ENCODE results near the gene ATRIP. TPM values are rescaled to one million over a fixed set of nuclear protein-coding genes. Genes with fewer than 3 reads are reported as not detected.

The ATRIP gene
- total RNA-seq, 4 donors from 2014 or later, result 5.3 to 11.5 (median 7.5) TPM

DNA sequence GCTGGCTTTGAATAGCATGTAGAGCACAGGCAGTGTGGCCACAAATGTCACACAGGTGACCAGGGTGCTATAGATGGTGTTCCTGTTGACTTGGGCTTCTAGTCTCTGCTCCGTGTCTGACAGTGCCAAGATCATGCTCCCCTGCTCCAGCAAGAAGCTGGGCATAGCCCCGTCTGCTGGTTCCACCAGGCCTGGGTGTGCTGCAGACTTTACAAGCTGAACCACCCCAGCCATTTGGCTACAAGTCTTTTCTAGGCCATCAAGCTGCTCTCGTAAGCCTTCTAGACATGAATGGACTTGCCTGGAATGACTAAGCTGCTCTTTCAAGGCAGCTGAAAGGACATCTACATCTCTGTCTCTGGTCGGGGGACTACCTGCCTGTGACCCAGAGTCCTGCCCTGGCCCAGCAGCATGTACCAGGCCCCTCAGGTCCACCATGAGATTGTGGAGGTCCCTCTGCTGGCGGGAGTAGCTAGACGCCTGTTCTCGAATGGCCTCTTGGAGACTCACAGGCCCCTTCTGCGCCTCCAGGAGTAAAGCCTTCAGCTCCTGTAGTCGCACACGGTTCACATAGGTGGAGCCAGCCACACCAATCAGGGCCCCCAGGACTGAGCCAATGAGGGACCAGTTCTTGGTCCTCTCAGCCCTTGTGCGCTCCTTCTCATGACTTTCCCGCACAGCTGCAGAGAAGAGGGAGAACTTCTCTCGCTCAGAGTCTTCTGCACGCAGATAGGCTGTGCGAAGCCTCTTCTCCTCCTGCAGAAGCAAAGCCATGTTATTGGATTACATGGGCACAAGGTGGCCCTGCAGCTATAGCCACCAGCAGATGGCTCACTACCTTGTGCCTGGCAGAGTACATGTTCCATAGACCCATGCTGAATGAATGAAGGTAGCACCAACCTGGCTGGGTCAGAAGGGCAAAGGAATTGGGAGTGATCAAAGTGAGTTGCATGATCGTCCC, 13.8 kb upstream of the ATRIP start:
- intact Hi-C loops (cut with DNase I; ENCODE audit: low total_unique reads), result no loop called here
- Histone ChIP-seq H3K27me3 (no peaks in the 10 kb centered on the region), H3K36me3 (no peaks in the 10 kb centered on the region), H3K4me3 (no peak overlapping the region), H3K4me1 (peaks cover 3 to 5% of the 10 kb centered on the region in 2 donors), H3K27ac (peak overlapping the region in 1 of 2 donors; percentile 5), H3K9me3 (no peaks in the 10 kb centered on the region)
- peak in 1 of 2 donors; percentile 12 for DNase-seq
- TF ChIP-seq POLR2A (IDR thresholded peaks at IDR 0.05), result no peak
- TF ChIP-seq, protein P1, sequence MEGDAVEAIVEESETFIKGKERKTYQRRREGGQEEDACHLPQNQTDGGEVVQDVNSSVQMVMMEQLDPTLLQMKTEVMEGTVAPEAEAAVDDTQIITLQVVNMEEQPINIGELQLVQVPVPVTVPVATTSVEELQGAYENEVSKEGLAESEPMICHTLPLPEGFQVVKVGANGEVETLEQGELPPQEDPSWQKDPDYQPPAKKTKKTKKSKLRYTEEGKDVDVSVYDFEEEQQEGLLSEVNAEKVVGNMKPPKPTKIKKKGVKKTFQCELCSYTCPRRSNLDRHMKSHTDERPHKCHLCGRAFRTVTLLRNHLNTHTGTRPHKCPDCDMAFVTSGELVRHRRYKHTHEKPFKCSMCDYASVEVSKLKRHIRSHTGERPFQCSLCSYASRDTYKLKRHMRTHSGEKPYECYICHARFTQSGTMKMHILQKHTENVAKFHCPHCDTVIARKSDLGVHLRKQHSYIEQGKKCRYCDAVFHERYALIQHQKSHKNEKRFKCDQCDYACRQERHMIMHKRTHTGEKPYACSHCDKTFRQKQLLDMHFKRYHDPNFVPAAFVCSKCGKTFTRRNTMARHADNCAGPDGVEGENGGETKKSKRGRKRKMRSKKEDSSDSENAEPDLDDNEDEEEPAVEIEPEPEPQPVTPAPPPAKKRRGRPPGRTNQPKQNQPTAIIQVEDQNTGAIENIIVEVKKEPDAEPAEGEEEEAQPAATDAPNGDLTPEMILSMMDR (IDR thresholded peaks at IDR 0.05), result no peak

DNA sequence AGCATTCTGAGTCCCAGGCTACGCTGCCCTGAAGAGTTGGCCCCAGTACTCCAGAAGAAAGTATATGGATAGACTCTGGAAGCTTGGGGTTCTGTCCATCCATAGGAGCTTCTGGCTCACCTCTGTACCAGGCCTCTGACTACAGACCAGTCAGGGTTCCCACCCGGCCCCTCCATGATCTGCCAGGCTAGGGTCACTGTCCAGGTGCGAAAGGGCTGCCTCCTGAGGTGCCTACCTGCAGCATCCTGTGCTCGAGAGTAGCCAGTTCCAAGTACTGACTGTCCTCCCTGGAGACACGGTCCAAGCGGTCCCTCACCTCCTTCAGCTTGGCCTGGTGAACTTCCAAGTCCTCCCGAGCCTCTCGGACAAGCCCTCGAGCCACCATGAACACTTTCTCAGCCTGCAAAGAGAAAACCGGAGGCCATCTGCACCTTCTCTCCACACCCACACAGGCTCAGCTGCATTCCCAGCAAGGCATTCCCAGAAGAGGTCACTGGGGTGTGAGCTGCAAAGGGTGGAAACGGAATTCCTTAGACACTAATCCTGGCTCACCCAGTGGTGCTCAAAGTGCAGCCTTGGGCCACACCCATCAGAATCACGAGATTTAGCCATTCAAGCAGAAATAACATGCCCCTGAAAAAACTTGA, 12.9 kb upstream of the ATRIP start:
- Histone ChIP-seq H3K9me3 (no peaks in the 10 kb centered on the region), H3K27ac (peak overlapping the region; percentile 28 to 58), H3K27me3 (no peaks in the 10 kb centered on the region), H3K4me3 (no peak overlapping the region), H3K4me1 (peaks cover 0 to 5% of the 10 kb centered on the region in 2 donors), H3K36me3 (no peaks in the 10 kb centered on the region)
- TF ChIP-seq POLR2A (IDR thresholded peaks at IDR 0.05), result no peak
- TF ChIP-seq, protein P1 (IDR thresholded peaks at IDR 0.05), result no peak
- intact Hi-C loops (cut with DNase I; ENCODE audit: low total_unique reads), result no loop called here
- peak in 1 of 2 donors; percentile 28 for DNase-seq

DNA sequence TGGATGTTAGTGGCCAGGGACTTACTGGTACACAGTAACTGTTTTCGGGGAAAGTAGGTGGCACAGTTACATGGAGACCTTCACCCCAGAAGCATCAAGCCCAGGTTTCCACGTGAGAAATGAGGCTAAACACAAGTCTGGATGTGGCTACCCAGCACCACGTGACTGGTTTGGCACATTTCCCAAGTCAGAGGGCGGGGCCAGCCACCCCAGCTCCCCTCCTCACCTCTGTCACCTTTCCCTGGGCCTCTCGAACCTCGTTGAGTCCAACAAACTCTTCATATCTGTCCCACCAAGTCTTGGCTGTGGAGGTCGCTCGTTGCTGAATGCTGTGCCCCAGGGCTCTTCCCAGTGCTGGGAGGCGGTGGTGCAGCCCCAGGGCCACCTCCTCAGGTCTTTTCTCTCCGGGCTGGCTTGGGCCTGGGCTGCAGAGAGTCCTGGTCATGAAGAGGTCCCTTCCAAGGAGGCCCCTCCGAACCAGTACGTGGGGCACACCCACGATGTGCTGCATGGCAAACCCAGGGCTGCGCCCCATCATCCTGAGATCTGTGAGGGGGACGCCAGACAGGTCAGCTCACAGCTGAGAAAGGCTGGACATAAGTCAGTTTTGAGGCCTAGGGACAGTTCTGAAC, 11.8 kb upstream of the ATRIP start:
- no peak for TF ChIP-seq POLR2A (IDR thresholded peaks at IDR 0.05)
- TF ChIP-seq, protein P1 (IDR thresholded peaks at IDR 0.05), result no peak
- Histone ChIP-seq H3K4me1 (peaks cover 0 to 5% of the 10 kb centered on the region in 2 donors), H3K27ac (peak overlapping the region; percentile 58 to 63), H3K27me3 (no peaks in the 10 kb centered on the region), H3K4me3 (no peak overlapping the region), H3K9me3 (no peaks in the 10 kb centered on the region), H3K36me3 (no peaks in the 10 kb centered on the region)
- intact Hi-C loops (cut with DNase I; ENCODE audit: low total_unique reads), result loop anchor here (5.0 kb wide), 1 partner anchor 37 kb away; no protein-coding TSS in a partner anchor
- peak in 1 of 2 donors; percentile 20 for DNase-seq

DNA sequence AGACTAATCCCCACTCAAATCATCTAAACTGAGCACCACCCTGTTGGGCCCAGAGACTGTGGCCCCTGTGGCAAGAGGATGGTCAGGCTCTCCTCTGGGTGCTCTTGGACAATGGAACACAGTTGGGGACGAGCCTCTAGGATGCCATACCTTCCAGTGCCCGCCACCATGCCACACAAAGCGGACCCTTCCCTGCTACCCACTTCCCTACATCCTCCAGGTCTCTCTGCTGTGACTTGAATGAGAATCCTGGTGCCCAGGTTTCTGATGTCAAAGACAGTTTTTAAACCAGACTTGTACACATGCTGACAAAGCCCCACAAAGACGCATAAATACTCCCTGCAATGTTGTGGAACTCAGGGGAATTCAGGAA, 11.3 kb upstream of the ATRIP start:
- no peak overlapping the region for H3K4me3 ChIP-seq
- intact Hi-C loops (cut with DNase I; ENCODE audit: low total_unique reads), result loop anchor here (5.0 kb wide), 1 partner anchor 38 kb away; no protein-coding TSS in a partner anchor
- no peaks in the 10 kb centered on the region for H3K36me3 ChIP-seq
- H3K4me1 ChIP-seq, result peaks cover 0 to 3% of the 10 kb centered on the region in 2 donors
- no peaks in the 10 kb centered on the region for H3K9me3 ChIP-seq
- H3K27me3 ChIP-seq, result no peaks in the 10 kb centered on the region
- peak overlapping the region; percentile 58 to 63 for H3K27ac ChIP-seq
- no peak for TF ChIP-seq POLR2A (IDR thresholded peaks at IDR 0.05)
- TF ChIP-seq, protein P1 (IDR thresholded peaks at IDR 0.05), result no peak
- DNase-seq, result no peak

Measured in uterus (tissue), 4 donors.